GM08714 (cell line): Measurements from ENCODE around the gene CHST11.
"Not testable (repeated sequence)": the region's sequence is repeated elsewhere in the genome, so short reads cannot be mapped to it uniquely, and the experiment has no call there.

Experiments used
- H3K4me3 ChIP-seq: fragments of 200-500 bp; sonication (Bioruptor generic); 2 replicates; pipeline ENCODE4 v1.5.1; 2014; ENCODE audit warnings: mild to moderate bottlenecking, low read length, inconsistent platforms
- ZNF274 ChIP-seq: IDR thresholded peaks from 2 replicates; pipeline ENCODE4 v1.6.1; 2012; ENCODE audit warnings: mild to moderate bottlenecking, low read depth, low read length

CHST11 gene

GRCh38 chr12:104610513-104611235, 153.9 kb downstream of the CHST11 start:
- no peak overlapping the region for H3K4me3 ChIP-seq
- TF ChIP-seq ZNF274, result no peak

DNA sequence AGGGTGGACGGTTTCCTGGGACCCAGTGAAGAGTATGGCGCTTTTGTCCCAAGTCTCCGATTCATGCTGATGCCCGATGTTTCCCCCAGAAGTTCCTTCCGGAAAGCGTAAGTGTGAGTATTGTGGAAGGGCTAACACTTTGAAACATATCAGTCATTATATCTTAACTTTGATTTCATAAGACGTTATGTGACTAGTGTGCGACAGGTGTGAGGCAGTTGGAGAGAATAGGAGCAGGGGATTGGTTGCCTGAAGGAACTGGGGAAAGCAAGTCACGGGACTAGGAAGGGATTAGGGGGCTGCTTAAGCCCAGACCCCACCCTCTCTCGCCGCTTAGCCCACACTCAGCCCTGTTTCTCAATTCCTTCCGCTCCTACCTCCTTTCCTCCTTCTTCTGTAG, 154.9 kb downstream of the CHST11 start:
- no peak overlapping the region for H3K4me3 ChIP-seq
- no peak for TF ChIP-seq ZNF274

DNA sequence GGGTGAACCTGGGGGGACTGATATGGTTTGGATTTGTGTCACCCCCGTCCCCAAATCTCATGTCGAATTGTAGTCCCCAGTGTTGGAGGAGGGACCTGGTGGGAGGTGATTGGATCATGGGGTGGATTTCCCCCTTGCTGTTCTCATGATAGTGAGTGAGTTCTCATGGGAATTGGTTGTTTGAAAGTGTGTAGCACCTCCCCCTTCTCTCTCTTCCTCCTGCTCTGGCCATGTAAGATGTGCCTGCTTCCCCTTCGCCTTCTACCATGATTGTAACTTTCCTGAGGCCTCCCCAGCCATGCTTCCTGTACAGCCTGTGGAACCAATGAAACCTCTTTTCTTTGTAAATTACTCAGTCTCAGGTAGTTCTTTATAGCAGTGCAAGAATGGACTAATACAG, 156.6 kb downstream of the CHST11 start:
- H3K4me3 ChIP-seq, result not testable (repeated sequence)

DNA sequence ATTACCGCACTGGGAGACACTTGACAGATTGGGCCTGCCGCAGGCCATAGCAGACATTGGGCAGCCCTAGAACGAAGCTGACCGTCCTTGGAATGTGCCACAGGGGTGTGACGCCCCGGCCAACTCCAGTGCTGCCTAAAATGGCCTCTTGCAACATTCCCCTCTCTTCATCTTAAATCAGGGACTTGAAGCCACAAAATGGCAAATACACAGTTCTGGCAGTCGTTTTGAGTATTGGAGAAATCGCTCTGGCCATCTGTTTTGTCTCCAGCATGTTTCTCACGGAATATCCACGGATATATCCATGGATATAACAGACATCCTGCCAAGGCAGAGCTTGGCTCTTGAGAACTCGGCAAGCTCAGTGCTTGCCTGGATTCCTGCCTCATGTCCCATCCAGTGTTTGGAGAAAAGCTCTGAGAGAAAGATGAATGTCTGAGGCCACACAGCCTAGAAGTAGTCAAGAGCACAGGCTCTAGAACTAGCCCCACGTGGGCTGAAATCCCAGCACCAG, 158.4 kb downstream of the CHST11 start:
- no peak for TF ChIP-seq ZNF274
- no peak overlapping the region for H3K4me3 ChIP-seq

DNA sequence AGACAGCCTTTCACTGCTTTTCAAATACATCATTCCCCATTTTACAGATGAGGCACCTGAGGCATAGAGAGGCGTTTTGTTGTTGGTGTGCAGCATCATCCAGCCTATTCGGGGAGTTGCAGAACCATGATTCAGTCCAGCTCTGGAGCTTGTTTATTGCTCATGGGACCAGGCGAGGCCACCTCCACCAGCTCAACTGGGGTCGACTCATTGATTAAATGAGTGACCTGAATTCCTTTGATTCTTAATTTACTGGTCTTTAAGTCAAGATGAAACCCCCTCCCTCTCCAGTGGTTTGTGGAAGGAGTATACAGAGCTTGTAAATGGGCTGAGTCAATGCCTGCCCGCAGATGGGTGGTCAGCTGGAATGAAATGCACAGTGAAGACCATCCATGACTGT, 161.9 kb downstream of the CHST11 start:
- no peak overlapping the region for H3K4me3 ChIP-seq
- TF ChIP-seq ZNF274, result no peak

DNA sequence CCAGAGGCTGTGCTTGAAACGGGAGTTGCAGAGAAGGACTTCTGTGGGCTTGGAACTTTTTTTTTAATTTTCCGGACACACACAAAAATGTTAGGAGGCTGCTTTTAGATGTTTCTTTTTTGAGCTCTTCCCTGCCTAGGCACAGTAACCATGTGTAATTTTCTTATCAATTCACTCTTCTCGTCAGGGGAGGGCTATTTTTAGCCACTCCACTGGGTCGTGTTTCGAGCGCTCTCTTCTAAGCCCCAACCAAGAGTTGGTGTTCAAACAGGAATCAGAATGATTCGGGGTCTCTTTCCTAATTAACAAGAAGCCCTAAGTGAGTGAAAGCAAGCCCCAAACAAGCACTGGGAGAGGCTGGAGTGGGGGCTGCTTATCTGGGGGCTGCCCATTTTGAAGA, 162.6 kb downstream of the CHST11 start:
- TF ChIP-seq ZNF274, result no peak
- no peak overlapping the region for H3K4me3 ChIP-seq

- no peak for TF ChIP-seq ZNF274
- no peak overlapping the region for H3K4me3 ChIP-seq
These were observed 164.2 kb downstream of the CHST11 start for GRCh38 chr12:104620837-104621531.

DNA sequence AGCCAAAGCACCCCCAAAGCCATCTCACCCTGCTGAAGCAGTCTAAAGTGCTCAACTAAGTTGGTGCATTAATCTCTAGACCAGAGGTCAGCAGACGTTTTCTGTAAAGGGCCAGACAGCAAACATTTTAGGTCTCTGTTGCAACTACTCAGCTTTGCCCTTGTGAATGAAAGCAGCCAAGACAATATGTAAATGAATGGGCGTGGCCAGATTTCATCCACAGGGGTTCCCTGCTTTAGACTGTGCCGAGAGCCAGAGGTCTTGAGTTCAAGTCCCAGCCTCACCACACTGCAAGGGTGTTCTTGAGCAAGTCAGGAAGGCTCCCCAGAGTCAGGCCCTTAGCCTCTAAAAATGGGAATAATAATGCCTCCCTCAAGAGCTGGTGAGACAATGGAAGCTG, 166.2 kb downstream of the CHST11 start:
- no peak for TF ChIP-seq ZNF274

GRCh38 chr12:104623883-104624282, 167.1 kb downstream of the CHST11 start:
- H3K4me3 ChIP-seq, result no peak overlapping the region
- no peak for TF ChIP-seq ZNF274

More for the DNA sequence above, 166.2 kb downstream of the CHST11 start:
- H3K4me3 ChIP-seq, result no peak overlapping the region

GRCh38 chr12:104624529-104624928, 167.8 kb downstream of the CHST11 start:
- TF ChIP-seq ZNF274, result no peak
- H3K4me3 ChIP-seq, result no peak overlapping the region

GRCh38 chr12:104626069-104626837, 169.5 kb downstream of the CHST11 start:
- H3K4me3 ChIP-seq, result no peak overlapping the region
- TF ChIP-seq ZNF274, result no peak

GRCh38 chr12:104627231-104627989, 170.7 kb downstream of the CHST11 start:
- no peak for TF ChIP-seq ZNF274
- no peak overlapping the region for H3K4me3 ChIP-seq

DNA sequence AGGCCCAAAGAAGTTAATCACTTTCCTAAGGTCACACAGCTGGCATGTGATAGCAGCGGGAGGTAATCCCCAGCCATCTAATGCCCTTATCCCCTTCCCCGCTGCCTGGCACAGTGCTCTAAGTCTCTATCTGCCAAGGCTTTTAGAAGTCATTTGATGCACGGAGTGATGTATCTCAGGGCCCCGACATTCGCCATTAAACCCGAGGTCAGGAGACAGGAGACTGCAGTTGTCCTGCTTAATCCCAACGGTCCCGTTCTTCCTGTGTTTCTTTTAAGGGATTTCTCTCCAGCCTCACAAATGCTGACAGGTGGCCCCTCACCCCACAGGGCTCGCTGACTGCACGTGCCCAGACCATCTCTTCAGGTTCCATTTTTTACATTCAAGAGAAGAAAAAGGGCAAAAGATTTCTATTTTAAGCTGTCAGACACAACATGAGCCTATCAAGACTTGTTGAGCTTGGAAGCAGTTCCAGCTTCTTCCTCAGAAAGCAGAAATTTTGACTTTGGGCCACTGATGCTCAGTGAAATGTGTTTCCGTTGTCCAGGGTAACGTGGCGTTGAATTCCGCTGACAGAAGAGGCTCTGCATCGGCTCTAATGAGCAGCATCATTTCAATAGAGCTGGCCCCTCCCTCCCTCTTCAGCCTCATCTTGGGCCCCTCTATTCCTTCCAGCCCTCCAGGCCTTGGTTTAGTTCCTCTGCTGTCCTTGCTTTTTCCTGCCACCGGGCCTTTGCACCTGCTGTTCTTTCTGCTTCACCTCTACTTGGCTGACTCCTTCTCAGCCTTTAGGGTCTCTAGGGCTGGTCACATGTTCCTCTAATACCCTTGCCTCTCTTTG, 171.5 kb downstream of the CHST11 start:
- no peak overlapping the region for H3K4me3 ChIP-seq
- no peak for TF ChIP-seq ZNF274
